HepG2 (cell line): Measurements from ENCODE around the gene GLIS1. TPM values are rescaled to one million over a fixed set of nuclear protein-coding genes. Genes with fewer than 3 reads are reported as not detected.

Source experiments
- ATAC-seq: fragments of 200-7000 bp; cut with Tn5 transposase; 3 replicates; pipeline ENCODE4 v1.9.1; 2020; ENCODE audit warnings: mild to moderate bottlenecking, moderate library complexity
- BruUV-seq: library from RNA; stranded (reverse); fragments of 400-500 nt; replicated peaks from 2 replicates; lab custom pipeline; 2021; lab: Mats Ljungman, UMichigan
- CTCF ChIA-PET: fragments of 300-600 bp; formaldehyde crosslinking; extraction: SDS; loops from one replicate; lab custom pipeline; 2021; ENCODE audit warnings: low total read pairs, inconsistent platforms, low intra/inter-chr PET ratio; lab: Yijun Ruan, JAX
- POLR2A ChIA-PET: fragments of 350-600 bp; sonication (Branson Sonifier 250); formaldehyde crosslinking; loops from one replicate; lab custom pipeline; 2020; ENCODE audit warnings: antibody characterized with exemption, inconsistent platforms; lab: Yijun Ruan, JAX
- DNase-seq: peaks from one replicate; pipeline ENCODE4 v3.0.0-alpha.2; 2015; ENCODE audit warnings: low spot score
- FAIRE-seq: peaks from 3 replicates; lab custom pipeline; 2011; peaks lifted over from hg19 to GRCh38; lab: Jason Lieb, UNC
- H2AFZ ChIP-seq: one replicate; pipeline ENCODE4 v1.6.1; 2011; ENCODE audit warnings: low read length, inconsistent platforms
- H3K27ac ChIP-seq: fragments of 300-600 bp; 3 replicates; pipeline ENCODE4 v1.8.0; 2011; ENCODE audit warnings: mixed run types, mild to moderate bottlenecking, mixed read lengths, low read length, inconsistent platforms; ENCODE audit not compliant: insufficient read depth; ENCODE audit errors: extremely low read length
- H3K27me3 ChIP-seq, 2 experiments: fragments of 200-600 bp in 1 of 2; 2 replicates in 1 of 2; 3 replicates in 1 of 2; pipeline versions ENCODE4 v1.6.0 to v1.8.0; 2011; ENCODE audit warnings: low read length in 2 of 2, mild to moderate bottlenecking in 2 of 2, moderate library complexity in 2 of 2, inconsistent platforms in 1 of 2; ENCODE audit not compliant: insufficient read depth in 2 of 2, control insufficient read depth in 1 of 2
- H3K36me3 ChIP-seq, 2 experiments: fragments of 200-600 bp in 1 of 2; replicated peaks in 1 of 2; 2 replicates in 1 of 2; 3 replicates in 1 of 2; pipeline versions ENCODE4 v1.5.1 to v1.8.0; 2011; ENCODE audit warnings: low read length in 2 of 2, inconsistent platforms in 1 of 2; ENCODE audit not compliant: insufficient read depth in 2 of 2, control insufficient read depth in 1 of 2
- H3K4me1 ChIP-seq: 2 replicates; pipeline ENCODE4 v1.5.1; 2012; ENCODE audit warnings: low read length, inconsistent platforms; ENCODE audit not compliant: insufficient read depth
- H3K4me2 ChIP-seq: 2 replicates; pipeline ENCODE4 v1.6.0; 2011; ENCODE audit warnings: low read depth, low read length, inconsistent platforms
- H3K4me3 ChIP-seq, 3 experiments: fragments of 200-600 bp in 1 of 3; sonication (generic), shearing (Covaris generic) in 1 of 3; replicated peaks in 1 of 3; 2 replicates each; pipeline ENCODE4 v1.5.1; 2011 to 2016; ENCODE audit warnings: low read length in 3 of 3, inconsistent platforms in 2 of 3, low read depth in 2 of 3, mild to moderate bottlenecking in 2 of 3, control low read depth in 1 of 3, mixed read lengths in 1 of 3; ENCODE audit not compliant: insufficient read depth in 1 of 3
- H3K79me2 ChIP-seq: one replicate; pipeline ENCODE4 v1.6.1; 2011; ENCODE audit warnings: low read length, inconsistent platforms; ENCODE audit not compliant: insufficient read depth
- H3K9ac ChIP-seq: 2 replicates; pipeline ENCODE4 v1.6.0; 2011; ENCODE audit warnings: mild to moderate bottlenecking, low read depth, low read length, inconsistent platforms; ENCODE audit not compliant: insufficient read depth
- H3K9me3 ChIP-seq: 2 replicates; pipeline ENCODE4 v1.5.1; 2012; ENCODE audit warnings: mild to moderate bottlenecking, low read length
- H4K20me1 ChIP-seq: 2 replicates; pipeline ENCODE4 v1.6.0; 2011; ENCODE audit warnings: inconsistent platforms, mild to moderate bottlenecking, low read length, moderate library complexity; ENCODE audit not compliant: insufficient read depth
- ARID3A ChIP-seq: IDR thresholded peaks from 2 replicates; pipeline ENCODE4 v1.6.1; 2012; ENCODE audit warnings: low read depth, low read length, improper control_type of control experiment
- FOSL2 ChIP-seq: sonication (generic); formaldehyde crosslinking; IDR thresholded peaks from 2 replicates; pipeline ENCODE4 v1.4.0; 2020; ENCODE audit warnings: missing genetic modification reagents
- TCF7 ChIP-seq: sonication (generic); IDR thresholded peaks from 2 replicates; pipeline ENCODE4 v1.6.1; 2016; ENCODE audit warnings: antibody characterized with exemption, low read depth
- TEAD3 ChIP-seq: optimal IDR thresholded peaks from 2 replicates; pipeline ENCODE3; 2016; ENCODE audit warnings: borderline replicate concordance
- ZBTB44 ChIP-seq: sonication (generic); formaldehyde crosslinking; IDR thresholded peaks from 2 replicates; pipeline ENCODE4 v1.4.0; 2020; ENCODE audit warnings: missing genetic modification reagents
- WGBS: methylation state at CpG from one replicate; pipeline ENCODE4 v1.1.6; 2017; ENCODE audit warnings: low lambda C conversion rate; 5-methylcytosine and 5-hydroxymethylcytosine counted together
- in situ Hi-C: cut with HindIII; loops from 2 replicates; pipeline ENCODE4 v1.10.0; 2017; ENCODE audit warnings: low pct_unique_long_range_greater_than_20kb; ENCODE audit not compliant: extremely low pct_ligation_motif_present
- intact Hi-C: fragments of 100-400 bp; cut with micrococcal nuclease; formaldehyde crosslinking; loops from one replicate; pipeline ENCODE4 v1.10.0; 2022; ENCODE audit not compliant: unreplicated experiment
- polyA plus RNA-seq, 8 experiments: library from polyadenylated mRNA; depleted of rRNA in 3 of 8; stranded (reverse) in 7 of 8; unstranded in 1 of 8; fragments of >200 nt; fragmentation: Illumina TruSeq in 4 of 8; extraction: Trizol in 4 of 8; gene quantifications; 2 replicates each; pipeline versions ENCODE4 v1.2.1 to v1.2.3, GENCODE V29; 2011 to 2016; ENCODE audit warnings: low read depth in 4 of 8, missing spikeins in 1 of 8, mixed read lengths in 1 of 8; ENCODE audit not compliant: insufficient read depth in 1 of 8
- total RNA-seq, 5 experiments: library from RNA; depleted of rRNA; stranded (reverse); fragments of >200 nt; fragmentation: Illumina TruSeq; extraction: Trizol; gene quantifications; 2 replicates each; pipeline ENCODE4 v1.2.3, GENCODE V29; 2016; ENCODE audit warnings: low read depth in 1 of 5

Gene GLIS1
- total and polyA plus RNA-seq, 2 of the 13 experiments (the other 11 are each of a cell fraction or from before 2014, with no cell fraction given), result 0.03 TPM; not detected in 1

- Histone ChIP-seq H3K4me3 (no peak overlapping the region; a peak in 1 of 6 replicates), H3K79me2 (no peaks in the 10 kb centered on the region), H3K4me2 (peak overlapping the region; percentile 35; the same call in 1 of the 2 replicates), H3K9me3 (no peaks in the 10 kb centered on the region), H4K20me1 (peaks cover 3% of the 10 kb centered on the region; the same call in 1 of the 2 replicates), H3K36me3 (no peaks in the 10 kb centered on the region), H3K27me3 (peaks cover 27 to 84% of the 10 kb centered on the region in 2 experiments), H3K4me1 (peaks cover 15% of the 10 kb centered on the region), H3K27ac (no peak overlapping the region), H2AFZ (no peak overlapping the region), H3K9ac (no peak overlapping the region)
- TF ChIP-seq TCF7 (0 out of 2 replicates have a peak, but pooled peaks have one; percentile 18), ZBTB44 (no peak), TEAD3 (CRISPR knock-in tag) (peak; percentile 59), ARID3A (0 out of 2 replicates have a peak, but pooled peaks have one; percentile 11), FOSL2 (CRISPR knock-in tag) (peak; percentile 60)
- CTCF ChIA-PET, result no interaction called here
- BruUV-seq, result no TSS peak
- 7% methylated on average over 10 of the region's 28 CpGs for WGBS
- in situ Hi-C loops, result loop anchor here (5.0 kb wide), 1 partner anchor 198 kb away; no protein-coding TSS in a partner anchor
- peak; percentile 67 for ATAC-seq
- POLR2A ChIA-PET, result no interaction called here
- DNase-seq, result peak; percentile 32
- intact Hi-C loops, result no loop called here
- no peak for FAIRE-seq
Observed at GRCh38 chr1:53685272-53686051, 53.5 kb downstream of the GLIS1 start.
